HG03442 (cell line): Measurements from ENCODE around the gene RNF144A.
A peak's percentile ranks its signal among the peaks of the same experiment; 100 is the strongest.

Experiments
- ATAC-seq: cut with Tn5 transposase; IDR thresholded peaks from one replicate; pipeline ENCODE4 v1.9.1; 2021; ENCODE audit warnings: mild to moderate bottlenecking, moderate library complexity; ENCODE audit not compliant: unreplicated experiment

Gene RNF144A

DNA sequence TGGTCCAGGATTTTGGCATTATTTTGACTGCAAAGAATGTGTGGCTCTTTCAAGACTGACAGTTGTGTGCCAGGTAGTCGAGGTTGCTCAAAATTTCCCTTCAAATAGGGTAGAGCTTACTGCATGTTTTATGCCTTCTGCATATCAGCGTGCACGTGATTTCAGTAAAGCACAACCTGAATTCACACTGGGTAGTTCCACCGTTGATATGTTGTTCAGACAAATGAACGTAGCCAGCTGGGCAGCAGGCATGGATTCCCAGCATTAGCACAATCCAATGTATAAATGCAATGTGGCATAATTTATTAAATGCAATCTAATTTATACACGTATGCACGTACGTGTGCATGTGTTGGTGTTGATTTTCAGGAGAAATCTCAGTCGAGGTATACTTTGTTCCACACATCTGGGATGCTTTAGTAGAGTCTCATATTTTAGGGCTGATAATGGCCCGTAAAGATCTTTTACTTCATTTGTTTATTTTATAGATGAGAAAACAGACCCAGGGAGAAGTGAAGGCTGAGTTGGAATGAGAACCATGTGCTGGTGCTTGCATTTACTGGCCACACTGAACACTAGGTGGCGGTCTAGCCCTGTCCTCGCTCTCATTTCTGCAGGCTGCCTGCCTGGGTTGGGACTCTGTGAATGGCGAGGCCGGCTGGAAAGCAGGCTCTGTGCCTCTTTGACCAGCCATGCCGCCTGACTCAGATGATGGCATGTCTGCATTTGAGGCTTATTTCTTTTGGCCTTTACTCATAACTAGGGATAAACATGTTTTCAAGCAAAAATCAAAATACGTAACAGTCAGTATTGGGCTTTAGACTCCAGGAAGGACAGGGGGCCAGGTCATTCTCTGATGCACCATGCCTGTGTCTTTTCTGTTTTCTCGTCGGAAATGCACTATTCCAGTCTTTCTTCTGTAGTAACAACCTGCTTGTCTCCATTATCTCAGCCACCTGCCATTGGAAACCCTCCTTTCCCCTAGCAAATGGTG is 120.4 kb downstream of the RNF144A start:
- ATAC-seq: peak; percentile 94

DNA sequence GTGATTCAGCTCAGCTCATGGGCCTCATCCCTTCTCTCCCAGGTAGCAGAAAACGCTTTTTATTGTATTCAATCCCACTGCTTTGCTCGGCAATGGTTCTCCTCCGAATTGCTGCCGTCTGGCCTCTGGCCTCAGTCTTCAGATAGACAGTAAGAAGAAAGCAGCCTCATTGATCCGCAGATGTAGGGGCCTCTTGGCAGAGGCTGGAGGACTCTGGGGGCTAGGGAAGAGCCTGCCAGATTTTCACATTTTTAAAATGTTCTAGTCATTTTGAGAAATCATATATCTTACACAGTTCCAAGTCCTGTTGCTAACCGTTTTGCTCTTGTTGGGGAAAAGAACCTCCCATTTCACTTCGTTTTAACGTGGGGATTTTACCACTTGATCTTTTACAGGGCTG is 123.3 kb downstream of the RNF144A start:
- ATAC-seq: no peak

DNA sequence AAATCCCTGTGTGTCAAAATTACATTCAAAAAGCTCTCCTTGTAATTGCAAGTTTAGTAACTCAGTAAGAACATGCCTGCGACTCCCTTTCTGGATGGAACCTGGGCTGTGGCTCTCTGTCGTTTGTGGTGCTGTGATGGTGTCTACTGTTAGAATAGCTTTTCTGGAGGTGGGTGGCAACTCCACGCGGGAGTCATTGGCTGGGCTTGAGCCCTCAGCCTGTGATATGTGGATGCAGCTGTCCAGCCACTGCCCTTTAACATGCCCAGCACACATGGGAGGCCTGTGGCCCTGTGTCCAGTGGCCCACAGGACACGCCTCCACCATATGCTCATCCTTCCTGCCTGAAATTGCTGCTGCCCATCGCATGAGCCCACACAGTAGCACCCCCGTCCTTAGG is 124.2 kb downstream of the RNF144A start:
- ATAC-seq: no peak

DNA sequence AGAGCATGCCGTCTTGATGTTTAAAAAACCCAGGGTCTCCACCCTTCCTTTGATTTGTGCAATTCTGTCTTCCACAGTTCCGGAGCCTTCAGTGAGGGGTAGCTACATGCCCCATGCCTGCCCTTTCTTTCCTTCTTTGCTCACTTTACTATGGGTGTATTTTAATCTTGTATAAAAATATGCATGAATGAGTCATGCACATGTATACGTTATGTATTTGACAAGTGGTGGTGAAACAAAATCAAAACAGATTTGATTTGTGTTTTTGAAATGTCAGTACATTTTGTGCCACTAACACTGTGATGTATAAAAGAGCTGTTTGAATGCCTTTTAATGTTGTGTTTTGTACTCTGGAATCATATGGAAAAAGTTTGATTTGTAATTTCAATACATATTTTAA is 126.5 kb downstream of the RNF144A start:
- ATAC-seq: no peak

DNA sequence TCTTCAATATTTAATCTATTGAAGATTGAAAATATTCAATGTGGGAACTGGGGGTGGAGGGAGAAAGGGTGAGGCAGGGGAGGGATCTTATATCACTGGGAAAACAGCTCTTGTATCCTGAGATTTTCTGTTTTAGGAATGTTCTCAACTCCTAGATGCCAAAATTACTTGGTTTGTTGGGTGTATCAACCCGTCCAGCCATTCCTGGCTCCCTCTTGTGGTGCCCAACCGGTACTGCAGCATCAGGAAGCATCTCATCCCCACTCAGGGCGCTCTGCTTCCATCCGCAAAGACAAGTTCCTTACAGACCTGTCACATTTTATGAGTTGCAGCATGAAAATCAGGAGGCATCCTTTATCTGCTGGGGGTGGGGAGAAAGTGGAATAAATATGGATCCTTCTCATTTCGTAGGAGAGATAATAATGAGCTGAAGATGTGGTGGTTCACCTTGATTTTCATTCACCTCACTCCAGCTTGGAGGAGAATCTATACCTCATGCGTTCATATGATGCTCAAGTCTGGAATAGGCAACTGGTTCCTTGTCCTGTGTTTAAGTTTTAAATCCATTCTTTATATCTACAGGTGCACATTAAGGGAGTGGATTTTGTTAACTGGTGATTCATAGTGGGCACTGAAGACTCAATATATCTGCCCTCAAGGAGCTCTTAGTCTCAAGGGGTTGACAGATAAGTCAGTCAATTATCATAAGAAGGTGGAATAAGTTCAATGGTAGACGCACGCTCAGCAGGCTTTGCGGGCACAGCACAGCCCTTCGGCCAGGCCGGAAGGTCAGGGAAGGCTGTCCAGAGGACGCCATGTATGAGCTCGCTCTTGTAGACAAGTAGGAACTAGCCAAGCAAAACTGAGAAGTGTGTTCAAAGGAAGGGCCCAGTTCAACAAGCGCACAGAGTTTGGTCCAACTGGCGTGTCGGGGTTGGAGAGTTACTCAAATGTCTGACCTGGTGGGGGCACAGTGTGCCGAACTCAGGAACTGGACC is 127.3 kb downstream of the RNF144A start:
- peak; percentile 72 for ATAC-seq

DNA sequence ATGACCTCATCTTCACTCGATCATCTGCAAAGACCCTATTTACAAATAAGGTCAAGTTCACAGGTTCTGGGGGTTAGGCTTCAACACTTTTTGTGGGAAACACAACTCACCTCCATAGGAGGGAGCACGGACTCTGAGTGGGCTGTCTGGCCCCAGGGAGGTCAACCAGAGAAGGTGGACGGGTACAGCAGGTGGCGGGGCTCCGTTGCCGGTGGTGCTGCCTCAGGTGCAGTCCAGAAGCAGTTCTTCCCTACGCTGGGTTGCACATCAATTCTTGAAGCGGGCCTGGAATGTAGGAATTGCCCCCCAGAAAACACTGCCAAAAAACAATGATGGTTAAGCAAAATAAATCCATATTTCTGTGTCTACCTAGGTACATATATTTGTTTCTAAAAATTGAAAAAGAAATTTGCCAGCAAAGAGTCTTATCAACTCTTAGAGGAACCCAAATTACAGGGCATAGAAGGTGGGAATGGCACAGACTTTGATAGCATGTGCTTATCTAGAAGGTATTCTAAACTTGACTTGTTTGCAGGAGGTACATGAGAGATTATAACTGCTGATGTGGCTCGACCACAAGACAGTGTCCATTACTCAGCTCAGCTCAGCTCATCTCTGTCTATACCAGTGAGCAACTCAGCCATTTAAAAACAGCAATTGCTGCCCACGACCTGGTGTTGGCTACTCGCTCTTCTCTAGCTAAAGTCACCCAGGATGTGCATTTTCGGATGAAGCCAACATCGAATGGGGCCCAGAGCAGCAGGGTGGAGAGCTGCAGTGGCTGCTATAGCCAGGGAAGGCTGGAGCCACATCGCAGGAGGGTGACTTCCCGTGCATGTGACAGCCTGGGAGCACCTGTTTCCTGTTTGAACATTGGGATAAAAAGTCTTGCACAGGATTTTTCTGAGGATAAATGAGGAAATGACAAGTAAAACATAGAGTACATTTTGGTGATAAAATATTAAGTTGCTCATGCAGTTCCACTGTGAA is 128.7 kb downstream of the RNF144A start:
- no peak for ATAC-seq

DNA sequence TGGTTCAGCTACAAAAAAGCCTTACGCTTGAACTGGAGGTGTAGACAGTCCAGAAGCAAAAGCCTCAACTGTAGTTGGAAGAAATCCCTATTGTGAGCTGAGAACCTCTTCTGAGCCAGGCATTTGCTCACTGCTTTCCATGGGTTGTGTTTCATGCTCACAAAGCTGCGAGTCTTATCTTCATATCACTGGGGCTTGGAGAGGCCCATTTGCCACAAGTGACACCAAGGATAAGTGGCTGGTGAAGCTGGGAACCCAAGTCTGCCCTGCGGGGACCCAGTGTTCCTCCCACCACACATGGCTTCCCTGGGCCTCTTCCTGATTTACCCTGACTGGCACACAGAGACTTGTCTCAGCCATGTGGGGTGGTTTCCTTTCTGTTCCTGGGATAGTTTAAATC is 130.4 kb downstream of the RNF144A start:
- ATAC-seq: no peak

DNA sequence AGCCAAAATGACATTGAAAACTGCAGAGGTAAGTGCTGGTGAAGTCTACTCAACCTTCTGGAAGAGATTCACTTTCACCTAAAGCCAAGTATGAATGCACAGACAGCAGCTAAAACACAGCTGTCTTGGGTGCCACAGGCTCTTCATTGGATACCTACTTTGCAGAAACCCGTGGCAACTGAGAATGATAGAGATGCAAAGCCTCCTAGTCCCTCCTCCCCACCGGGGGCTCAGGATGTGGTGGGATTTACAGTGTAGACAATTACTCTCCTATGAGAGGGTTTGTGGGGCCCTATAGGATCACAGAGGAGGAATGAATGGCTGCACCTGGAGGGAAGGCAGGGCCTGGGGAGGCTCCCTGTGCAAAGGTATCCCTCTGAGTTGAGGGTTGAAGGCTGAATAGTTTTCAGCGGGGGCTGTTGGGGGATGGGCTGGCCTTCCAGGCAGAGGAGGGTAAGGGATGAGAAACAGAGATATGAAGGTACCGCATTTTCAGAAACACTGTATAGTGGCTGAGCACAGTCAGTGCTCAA is 131.6 kb downstream of the RNF144A start:
- ATAC-seq: no peak

DNA sequence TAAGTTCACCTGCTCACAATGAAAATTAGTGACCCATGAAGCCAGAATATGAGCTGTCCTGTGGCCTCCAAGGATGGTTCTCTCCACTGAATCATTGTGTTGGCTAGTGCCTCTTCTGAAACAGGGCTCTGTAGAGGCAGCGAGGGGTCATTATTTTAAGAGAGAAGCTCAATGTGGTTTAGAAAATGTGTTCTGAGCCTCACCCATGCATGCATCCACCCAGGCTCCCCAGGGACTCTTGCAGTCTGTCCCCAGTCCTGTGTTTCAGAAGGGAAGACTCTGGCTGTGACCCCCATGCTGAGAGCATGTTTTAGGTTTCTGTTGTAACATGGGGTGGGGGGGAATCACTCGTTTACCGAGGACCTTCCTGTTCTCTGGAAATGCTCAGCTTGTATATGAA is 135.2 kb downstream of the RNF144A start:
- peak; percentile 79 for ATAC-seq

DNA sequence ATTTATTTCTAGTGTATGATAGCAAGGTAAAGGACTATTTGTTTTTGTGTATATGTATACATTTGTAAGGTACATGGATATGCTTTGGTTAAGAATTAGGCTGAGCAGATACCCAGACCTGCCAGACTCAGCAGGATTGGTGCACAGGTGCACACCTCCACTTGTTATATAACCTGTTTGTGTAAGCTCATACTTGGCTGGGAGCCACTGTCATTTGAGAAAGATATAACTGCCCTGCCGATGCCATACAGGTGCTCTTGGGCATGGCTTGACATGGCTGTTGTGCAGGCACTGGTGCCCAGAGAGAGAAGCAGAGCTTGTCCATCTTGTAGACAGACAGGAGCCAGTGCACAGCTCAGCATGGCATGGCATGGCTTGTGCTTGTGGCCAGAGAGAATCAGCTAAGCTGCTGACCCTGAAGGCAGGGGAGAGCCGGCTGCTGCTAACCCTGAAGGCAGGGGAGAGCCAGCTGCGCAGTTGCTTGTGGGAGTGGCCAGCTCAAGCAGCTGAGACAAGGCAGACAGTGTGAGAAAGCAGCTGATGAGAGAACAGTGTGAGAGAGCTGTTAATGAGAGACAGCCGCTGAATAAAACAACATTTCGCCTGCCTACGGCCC is 136.5 kb downstream of the RNF144A start:
- ATAC-seq: no peak

DNA sequence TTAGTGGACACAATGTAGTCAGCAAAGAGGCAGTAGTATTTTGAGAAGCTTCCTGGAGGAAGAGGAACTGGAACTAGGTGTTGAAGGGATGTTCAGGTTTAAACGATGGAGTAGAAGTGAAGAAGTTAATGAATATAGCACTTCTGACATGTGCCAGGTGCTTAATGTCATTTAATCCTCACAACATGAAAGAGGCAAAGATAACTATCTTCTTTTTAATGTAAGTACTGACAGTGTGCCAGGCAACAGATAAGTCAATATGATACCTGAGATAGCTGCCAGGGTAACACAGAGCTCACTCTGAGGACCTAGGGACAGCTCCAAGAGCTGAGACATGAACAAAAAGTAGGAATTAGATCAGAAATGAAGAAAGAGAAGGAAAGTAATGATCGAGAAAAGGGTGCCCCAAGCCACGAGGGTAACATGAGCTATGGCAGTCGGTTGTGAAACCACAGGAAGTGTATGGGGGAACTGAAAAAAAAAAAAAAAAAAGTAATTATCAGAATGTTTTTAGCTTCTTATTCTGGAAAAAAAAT is 140.7 kb downstream of the RNF144A start:
- ATAC-seq: no peak

DNA sequence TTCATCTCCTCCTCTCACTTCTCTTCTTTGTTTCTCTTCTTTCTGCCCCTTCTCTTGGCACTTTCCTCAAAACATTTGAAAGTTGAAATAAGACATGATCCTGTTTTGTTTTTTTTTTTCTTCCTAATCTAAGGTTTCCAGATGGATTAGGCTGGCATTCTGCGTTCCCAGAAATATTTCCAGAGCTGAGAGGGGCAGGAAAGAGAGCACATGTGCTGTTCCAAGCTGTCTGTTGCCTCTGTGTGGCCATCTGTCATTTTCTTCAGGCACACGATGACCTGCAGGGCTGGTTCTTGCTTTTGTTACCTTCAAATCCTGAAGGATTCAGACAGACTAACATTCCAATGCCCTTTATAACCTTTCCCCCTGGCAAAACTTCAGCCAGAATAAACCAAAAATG is 142.9 kb downstream of the RNF144A start:
- no peak for ATAC-seq

DNA sequence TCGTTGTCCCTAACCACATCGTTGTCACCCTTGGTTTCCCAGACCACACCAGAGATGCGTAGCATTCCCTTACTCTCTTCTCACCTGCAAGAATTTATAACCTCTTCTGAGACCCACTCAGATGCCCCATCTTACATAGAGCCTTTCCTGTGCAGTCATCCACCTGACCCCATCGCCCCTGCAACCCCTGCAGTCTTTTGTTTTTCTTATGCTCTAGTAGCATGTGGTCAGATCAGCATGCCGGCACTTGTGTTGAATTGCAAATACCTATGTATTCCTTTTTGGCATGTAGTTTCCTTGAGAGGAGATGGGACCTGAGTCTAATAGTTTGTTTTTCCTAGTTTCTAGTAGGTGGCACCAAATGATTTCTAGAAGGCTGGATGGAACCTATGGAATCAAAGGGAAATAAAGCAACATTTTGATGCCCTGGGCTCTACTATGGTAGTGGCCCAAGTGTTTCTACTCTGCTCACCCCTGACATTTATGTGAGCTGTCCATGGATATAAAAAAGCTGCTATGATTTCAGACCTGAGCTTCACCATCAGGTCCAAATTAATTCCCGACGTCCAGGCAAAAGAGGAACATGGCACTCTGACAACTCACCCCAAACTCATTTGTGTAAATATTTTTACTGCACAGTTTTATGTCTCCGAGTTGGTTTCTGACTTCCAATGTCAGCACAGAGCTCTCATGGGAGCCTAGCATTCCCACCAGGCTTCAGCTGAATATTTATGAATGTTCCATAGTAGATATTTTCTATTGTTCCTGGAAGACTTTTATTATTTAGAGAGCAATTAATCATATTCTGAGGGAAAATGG is 143.6 kb downstream of the RNF144A start:
- ATAC-seq: no peak

DNA sequence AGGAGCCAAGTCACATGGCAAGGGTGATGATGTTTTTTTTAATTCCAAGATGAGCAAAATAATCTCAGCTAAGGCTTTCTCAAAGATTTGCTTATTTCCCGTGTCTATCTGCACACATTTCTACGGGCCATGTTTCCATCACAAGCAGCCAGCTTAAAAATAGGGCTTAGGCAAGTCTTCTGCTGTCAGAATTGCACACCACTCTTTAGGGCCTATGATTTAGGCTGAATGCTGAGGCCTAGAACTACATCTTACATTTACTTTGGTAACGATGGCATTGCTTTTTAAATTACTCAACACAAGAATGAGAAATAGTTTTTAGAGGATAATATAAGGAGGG is 144.2 kb downstream of the RNF144A start:
- no peak for ATAC-seq

DNA sequence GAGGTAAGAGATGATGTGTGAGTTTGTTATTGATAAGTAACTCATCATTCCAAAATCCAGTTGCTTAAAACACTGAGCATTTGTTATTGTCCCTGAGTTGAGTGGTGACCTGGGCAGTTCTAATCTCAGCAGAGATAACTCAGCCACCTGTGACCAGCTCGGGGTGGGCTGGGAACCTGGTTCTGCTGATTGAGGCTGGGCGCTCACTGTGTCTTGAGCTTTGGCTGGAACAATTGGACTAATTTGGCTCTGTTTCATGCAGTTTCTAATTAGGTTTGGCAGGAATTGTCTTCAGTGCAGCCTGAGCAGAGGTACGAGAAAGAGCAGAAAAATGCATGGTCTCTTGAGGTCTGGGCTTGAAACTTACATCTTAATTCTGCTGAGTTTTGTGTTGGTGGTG is 144.7 kb downstream of the RNF144A start:
- no peak for ATAC-seq

DNA sequence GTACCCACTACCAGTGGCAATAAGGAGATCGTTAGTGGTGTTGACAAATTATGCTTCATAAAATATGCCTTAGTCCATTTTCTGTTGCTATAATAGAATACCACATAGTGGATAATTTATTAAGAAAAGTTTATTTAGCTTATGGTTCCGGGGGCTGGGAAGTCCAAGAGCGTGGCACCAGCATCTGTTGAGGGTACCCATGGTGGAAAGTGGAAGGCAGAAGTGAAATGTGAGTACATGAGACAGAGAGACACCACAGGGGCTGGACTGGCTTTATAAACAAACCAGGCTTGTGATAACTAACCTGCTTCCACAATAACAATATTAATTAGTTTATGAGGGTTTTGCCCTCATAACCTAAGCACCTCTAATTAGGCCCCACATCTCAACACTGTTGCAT is 146.6 kb downstream of the RNF144A start:
- ATAC-seq: no peak

DNA sequence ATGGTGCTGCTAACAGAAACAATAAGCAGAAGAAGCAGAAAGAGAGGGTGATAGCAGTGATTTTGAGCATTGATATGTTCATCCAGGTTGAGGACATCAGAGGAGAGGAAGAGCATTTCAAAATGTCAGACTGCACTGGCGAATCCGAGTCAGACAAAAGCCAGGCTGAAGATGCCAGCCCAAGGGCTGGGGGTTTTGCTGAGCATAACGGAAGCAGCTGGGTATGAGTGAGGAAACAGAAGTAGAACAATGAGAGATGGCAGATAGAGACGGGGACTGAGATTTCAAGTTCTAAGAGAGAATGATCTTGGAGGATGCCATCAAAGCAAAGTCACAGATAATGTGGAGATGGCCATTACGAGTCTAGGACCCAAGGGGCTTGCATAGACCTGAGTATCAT is 151.2 kb downstream of the RNF144A start:
- no peak for ATAC-seq

DNA sequence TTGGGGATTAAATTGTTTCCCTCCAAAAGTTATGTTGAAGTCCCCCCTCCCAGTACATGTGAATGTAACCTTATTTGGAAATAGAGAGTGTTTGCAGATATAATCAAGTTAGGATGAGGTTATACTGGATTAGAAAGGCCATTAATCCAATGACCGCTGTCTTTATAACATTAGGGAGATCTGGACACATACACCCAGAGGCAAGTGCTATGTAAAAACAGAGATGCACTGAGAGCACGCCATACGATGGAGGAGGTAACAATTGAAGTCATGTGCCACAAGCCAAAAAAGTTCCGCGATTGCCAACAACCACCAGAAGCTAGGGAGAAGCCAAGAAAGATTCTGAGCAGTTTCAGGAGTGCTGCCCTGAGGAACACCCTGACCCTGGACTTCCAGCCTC is 153.3 kb downstream of the RNF144A start:
- ATAC-seq: no peak

DNA sequence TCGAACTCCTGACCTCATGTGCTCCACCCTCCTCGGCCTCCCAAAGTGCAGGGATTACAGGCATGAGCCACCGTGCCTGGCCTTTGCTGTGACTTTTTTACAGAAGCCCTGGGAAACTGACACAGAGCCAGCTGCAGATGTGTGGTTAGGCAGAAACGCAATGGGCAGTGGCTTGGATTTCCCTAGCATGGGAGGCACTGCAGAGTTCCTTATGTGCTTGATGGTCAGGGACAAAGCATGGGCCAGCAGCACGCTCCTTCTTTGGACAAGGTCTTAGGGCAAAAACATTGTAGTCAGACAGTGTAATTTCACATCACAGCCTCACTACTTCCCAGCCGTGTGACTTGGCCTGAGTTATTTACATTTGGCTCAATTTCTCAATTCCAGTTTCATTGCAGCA is 153.9 kb downstream of the RNF144A start:
- ATAC-seq: no peak
